Suprapubic skin (tissue), 4 donors: ENCODE data around the gene HOXC5. TPM values are rescaled to one million over a fixed set of nuclear protein-coding genes. Genes with fewer than 3 reads are reported as not detected.

Source experiments
- DNase-seq, 2 donors: peaks; one replicate each; pipeline ENCODE4 v3.0.0-alpha.2; 2019; ENCODE audit warnings: low spot score in 2 of 2
- H3K27ac ChIP-seq: fragments of 200-600 bp; sonication (generic); one replicate; pipeline ENCODE4 v1.5.1; 2019
- H3K27me3 ChIP-seq: fragments of 200-600 bp; sonication (generic); one replicate; pipeline ENCODE4 v1.5.1; 2019
- H3K36me3 ChIP-seq: fragments of 200-600 bp; sonication (generic); one replicate; pipeline ENCODE4 v1.5.1; 2019
- H3K4me1 ChIP-seq: fragments of 200-600 bp; sonication (generic); one replicate; pipeline ENCODE4 v1.5.1; 2019
- H3K4me3 ChIP-seq: fragments of 200-600 bp; sonication (generic); one replicate; pipeline ENCODE4 v1.5.1; 2019; ENCODE audit warnings: mild to moderate bottlenecking
- H3K9me3 ChIP-seq: fragments of 200-600 bp; sonication (generic); one replicate; pipeline ENCODE4 v1.5.1; 2019
- EP300 ChIP-seq: sonication (generic); formaldehyde crosslinking; IDR thresholded peaks from one replicate; pipeline ENCODE4 v1.6.1; 2017; ENCODE audit warnings: antibody characterized with exemption
- POLR2A ChIP-seq, 2 donors: fragments of 450-650 bp; IDR thresholded peaks; one replicate each; pipeline ENCODE4 v1.6.1; 2017; ENCODE audit warnings: antibody characterized with exemption in 2 of 2, mild to moderate bottlenecking in 2 of 2, moderate library complexity in 2 of 2
- POLR2AphosphoS5 ChIP-seq, 3 donors: sonication (generic); formaldehyde crosslinking; IDR thresholded peaks; one replicate each; pipeline ENCODE4 v1.6.1; 2017; ENCODE audit warnings: antibody characterized with exemption in 3 of 3
- WGBS: methylation state at CpG from one replicate; pipeline ENCODE4 v1.1.5; 2018; 5-methylcytosine and 5-hydroxymethylcytosine counted together
- total RNA-seq, 4 donors: library from RNA; depleted of rRNA; stranded (reverse); fragments of >200 nt; gene quantifications; one replicate each; pipeline ENCODE4 v1.1.0, GENCODE V29; 2016
- TF ChIP-seq, protein P1 (sequence below), 2 donors: fragments of 200-600 bp in 1 of 2; fragments of 450-650 bp in 1 of 2; sonication (generic) in 1 of 2; IDR thresholded peaks; one replicate each; pipeline ENCODE4 v1.5.1; 2016 to 2019; ENCODE audit warnings: antibody characterized with exemption in 2 of 2, mild to moderate bottlenecking in 1 of 2, moderate library complexity in 1 of 2

HOXC5 gene
- total RNA-seq, 4 donors from 2014 or later, result 0.26 to 3.5 (median 0.49) TPM; not detected in 1

GRCh38 chr12:54017878-54018467 lies 14.9 kb upstream of the HOXC5 start:
- peak in 2 of 3 donors; percentile 30 to 53 for TF ChIP-seq POLR2AphosphoS5 (IDR thresholded peaks at IDR 0.05)
- TF ChIP-seq POLR2A (IDR thresholded peaks at IDR 0.05), result peak in 1 of 2 donors; percentile 31
- TF ChIP-seq, protein P1, sequence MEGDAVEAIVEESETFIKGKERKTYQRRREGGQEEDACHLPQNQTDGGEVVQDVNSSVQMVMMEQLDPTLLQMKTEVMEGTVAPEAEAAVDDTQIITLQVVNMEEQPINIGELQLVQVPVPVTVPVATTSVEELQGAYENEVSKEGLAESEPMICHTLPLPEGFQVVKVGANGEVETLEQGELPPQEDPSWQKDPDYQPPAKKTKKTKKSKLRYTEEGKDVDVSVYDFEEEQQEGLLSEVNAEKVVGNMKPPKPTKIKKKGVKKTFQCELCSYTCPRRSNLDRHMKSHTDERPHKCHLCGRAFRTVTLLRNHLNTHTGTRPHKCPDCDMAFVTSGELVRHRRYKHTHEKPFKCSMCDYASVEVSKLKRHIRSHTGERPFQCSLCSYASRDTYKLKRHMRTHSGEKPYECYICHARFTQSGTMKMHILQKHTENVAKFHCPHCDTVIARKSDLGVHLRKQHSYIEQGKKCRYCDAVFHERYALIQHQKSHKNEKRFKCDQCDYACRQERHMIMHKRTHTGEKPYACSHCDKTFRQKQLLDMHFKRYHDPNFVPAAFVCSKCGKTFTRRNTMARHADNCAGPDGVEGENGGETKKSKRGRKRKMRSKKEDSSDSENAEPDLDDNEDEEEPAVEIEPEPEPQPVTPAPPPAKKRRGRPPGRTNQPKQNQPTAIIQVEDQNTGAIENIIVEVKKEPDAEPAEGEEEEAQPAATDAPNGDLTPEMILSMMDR (IDR thresholded peaks at IDR 0.05), result no peak
- Histone ChIP-seq H3K4me3 (peak overlapping the region; percentile 78), H3K9me3 (no peaks in the 10 kb centered on the region), H3K4me1 (peaks cover 84% of the 10 kb centered on the region), H3K27ac (peak overlapping the region; percentile 98), H3K27me3 (peaks cover 20% of the 10 kb centered on the region), H3K36me3 (no peaks in the 10 kb centered on the region)
- WGBS, result under 1% methylated on average over 15 of the region's 34 CpGs
- DNase-seq, result peak; percentile 94

DNA sequence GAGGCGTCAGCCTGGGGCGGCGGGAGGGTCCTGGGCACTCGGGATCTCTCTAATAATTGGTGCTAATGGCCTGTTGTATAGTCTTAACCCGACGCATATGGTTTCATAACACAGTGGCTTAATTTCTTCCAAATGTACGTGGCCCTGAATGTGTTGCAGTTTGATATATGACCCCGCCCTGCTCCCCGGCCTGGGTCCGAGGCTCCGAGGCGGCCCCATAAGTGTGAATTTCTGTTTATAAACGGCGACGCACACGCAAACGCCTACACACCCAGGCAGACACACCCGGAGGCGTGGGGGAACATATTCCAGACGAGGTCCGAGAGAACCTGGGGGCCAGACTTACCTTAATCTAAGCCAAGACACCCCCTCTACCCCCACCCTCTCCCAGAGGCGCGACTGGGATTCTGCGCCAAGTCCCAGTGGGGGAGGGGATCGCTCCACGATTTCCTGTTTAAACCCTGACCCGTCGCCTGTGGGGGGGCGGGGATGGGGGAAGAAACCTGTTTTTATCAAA lies 14.3 kb upstream of the HOXC5 start:
- H3K27ac ChIP-seq, result peak overlapping the region; percentile 98

GRCh38 chr12:54019091-54019811 lies 13.6 kb upstream of the HOXC5 start:
- Histone ChIP-seq H3K9me3 (no peaks in the 10 kb centered on the region), H3K27me3 (peaks cover 15% of the 10 kb centered on the region), H3K4me1 (peaks cover 83% of the 10 kb centered on the region), H3K4me3 (peak overlapping the region; percentile 78), H3K27ac (peak overlapping the region; percentile 98), H3K36me3 (no peaks in the 10 kb centered on the region)
- WGBS, result 9% methylated on average over 33 of the region's 43 CpGs
- no peak for DNase-seq
- TF ChIP-seq EP300 (no peak), POLR2AphosphoS5 (IDR thresholded peaks at IDR 0.05) (peak in 1 of 3 donors; percentile 14)

More for the DNA sequence above, 14.3 kb upstream of the HOXC5 start:
- no peak for DNase-seq
- 0% methylated on average over 18 of the region's 29 CpGs for WGBS
- Histone ChIP-seq H3K4me1 (peaks cover 84% of the 10 kb centered on the region), H3K36me3 (no peaks in the 10 kb centered on the region), H3K9me3 (no peaks in the 10 kb centered on the region), H3K27me3 (peaks cover 16% of the 10 kb centered on the region), H3K4me3 (peak overlapping the region; percentile 78)
- TF ChIP-seq EP300, result no peak
- TF ChIP-seq POLR2A (IDR thresholded peaks at IDR 0.05), result no peak

- peak overlapping the region; percentile 98 for H3K27ac ChIP-seq
Measured at GRCh38 chr12:54019924-54020590, 12.8 kb upstream of the HOXC5 start.

GRCh38 chr12:54020591-54021405 lies 12.1 kb upstream of the HOXC5 start:
- Histone ChIP-seq H3K4me3 (peak overlapping the region; percentile 78), H3K4me1 (peaks cover 85% of the 10 kb centered on the region), H3K27me3 (peaks cover 20% of the 10 kb centered on the region), H3K27ac (peak overlapping the region; percentile 98), H3K9me3 (no peaks in the 10 kb centered on the region), H3K36me3 (no peaks in the 10 kb centered on the region)
- DNase-seq, result no peak
- no peak for TF ChIP-seq POLR2A (IDR thresholded peaks at IDR 0.05)
- TF ChIP-seq POLR2AphosphoS5 (IDR thresholded peaks at IDR 0.05), result no peak
- TF ChIP-seq, protein P1 (IDR thresholded peaks at IDR 0.05), result no peak
- TF ChIP-seq EP300, result no peak
- 22% methylated on average over 23 of the region's 23 CpGs for WGBS

More at GRCh38 chr12:54019924-54020590, 12.8 kb upstream of the HOXC5 start:
- TF ChIP-seq, protein P1 (IDR thresholded peaks at IDR 0.05), result no peak
- TF ChIP-seq POLR2AphosphoS5 (IDR thresholded peaks at IDR 0.05), result no peak
- no peak for TF ChIP-seq EP300
- TF ChIP-seq POLR2A (IDR thresholded peaks at IDR 0.05), result no peak
- 20% methylated on average over 10 of the region's 10 CpGs for WGBS
- no peaks in the 10 kb centered on the region for H3K9me3 ChIP-seq
- peaks cover 85% of the 10 kb centered on the region for H3K4me1 ChIP-seq
- peak overlapping the region; percentile 78 for H3K4me3 ChIP-seq
- H3K36me3 ChIP-seq, result no peaks in the 10 kb centered on the region
- no peak for DNase-seq
- H3K27me3 ChIP-seq, result peaks cover 15% of the 10 kb centered on the region
